A375 (cell line): Measurements from ENCODE around the gene SF3B2. TPM values are rescaled to one million over a fixed set of nuclear protein-coding genes. Genes with fewer than 3 reads are reported as not detected.

ENCODE experiments used
- total RNA-seq: library from RNA; depleted of rRNA; stranded (reverse); fragments of >200 nt; shearing (Covaris generic); gene quantifications from 2 replicates; pipeline ENCODE4 v1.2.3, GENCODE V29; 2014; rRNA removed

The SF3B2 gene, protein sequence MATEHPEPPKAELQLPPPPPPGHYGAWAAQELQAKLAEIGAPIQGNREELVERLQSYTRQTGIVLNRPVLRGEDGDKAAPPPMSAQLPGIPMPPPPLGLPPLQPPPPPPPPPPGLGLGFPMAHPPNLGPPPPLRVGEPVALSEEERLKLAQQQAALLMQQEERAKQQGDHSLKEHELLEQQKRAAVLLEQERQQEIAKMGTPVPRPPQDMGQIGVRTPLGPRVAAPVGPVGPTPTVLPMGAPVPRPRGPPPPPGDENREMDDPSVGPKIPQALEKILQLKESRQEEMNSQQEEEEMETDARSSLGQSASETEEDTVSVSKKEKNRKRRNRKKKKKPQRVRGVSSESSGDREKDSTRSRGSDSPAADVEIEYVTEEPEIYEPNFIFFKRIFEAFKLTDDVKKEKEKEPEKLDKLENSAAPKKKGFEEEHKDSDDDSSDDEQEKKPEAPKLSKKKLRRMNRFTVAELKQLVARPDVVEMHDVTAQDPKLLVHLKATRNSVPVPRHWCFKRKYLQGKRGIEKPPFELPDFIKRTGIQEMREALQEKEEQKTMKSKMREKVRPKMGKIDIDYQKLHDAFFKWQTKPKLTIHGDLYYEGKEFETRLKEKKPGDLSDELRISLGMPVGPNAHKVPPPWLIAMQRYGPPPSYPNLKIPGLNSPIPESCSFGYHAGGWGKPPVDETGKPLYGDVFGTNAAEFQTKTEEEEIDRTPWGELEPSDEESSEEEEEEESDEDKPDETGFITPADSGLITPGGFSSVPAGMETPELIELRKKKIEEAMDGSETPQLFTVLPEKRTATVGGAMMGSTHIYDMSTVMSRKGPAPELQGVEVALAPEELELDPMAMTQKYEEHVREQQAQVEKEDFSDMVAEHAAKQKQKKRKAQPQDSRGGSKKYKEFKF
- 306 and 311 TPM in 2 replicates for total RNA-seq

DNA sequence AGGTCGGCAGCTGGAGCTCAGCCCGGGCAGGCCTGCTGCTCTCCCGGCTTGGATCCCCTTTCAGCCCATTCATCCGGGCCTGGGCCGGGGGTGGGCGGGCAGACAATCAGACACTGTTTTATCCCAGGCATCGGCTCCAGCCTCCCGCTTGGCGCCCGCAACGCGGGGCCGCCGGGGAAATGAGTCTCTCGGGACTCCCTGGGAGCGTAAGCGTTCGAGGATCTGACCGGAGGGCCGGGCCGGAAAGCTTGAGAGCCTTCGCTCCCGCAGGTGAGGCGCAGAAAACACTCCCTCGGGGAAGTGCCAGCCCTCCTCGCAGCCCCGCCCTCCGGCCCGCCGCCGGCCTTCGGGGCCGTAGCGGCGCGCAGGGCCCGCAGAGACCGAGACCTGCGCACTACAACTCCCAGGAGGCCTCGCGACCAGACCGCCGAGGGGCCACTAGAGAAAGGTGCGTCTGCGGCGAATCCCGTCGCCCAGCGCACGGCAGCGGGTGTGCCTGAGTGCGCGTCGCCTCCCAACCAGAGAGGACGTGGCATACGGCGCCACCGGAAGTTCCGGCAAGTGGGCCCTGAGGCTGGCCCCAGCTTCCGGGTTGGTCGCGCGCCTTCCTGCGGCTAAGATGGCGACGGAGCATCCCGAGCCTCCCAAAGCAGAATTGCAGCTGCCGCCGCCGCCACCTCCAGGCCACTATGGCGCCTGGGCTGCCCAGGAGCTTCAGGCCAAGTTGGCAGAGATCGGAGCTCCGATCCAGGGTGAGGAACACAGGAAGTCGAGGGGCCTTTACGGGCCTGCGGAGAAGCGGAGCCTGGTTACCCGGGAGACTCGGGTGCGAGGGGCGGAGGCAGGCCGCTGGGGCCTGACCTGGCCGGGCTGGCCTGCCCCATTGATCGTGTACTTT, at the start of gene SF3B2:
Gene SF3B2, plus strand, starts transcription at position 599 of the 898 bp plus-strand sequence. Its CDS starts 21 bp downstream, at position 620.

DNA sequence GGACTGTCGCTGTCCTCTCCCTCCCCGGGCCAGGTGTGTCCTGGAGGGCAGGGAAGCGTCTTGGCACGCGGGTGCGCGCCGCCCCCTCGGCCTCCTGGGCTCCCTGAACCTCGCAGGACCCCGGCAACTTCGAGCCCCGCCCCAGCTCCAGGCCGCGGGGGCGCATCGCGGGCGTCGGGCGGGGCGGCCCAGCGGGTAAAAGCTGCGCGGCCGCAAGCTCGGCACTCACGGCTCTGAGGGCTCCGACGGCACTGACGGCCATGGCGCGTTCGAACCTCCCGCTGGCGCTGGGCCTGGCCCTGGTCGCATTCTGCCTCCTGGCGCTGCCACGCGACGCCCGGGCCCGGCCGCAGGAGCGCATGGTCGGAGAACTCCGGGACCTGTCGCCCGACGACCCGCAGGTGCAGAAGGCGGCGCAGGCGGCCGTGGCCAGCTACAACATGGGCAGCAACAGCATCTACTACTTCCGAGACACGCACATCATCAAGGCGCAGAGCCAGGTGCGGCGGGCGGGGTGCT, 40.3 kb upstream of the SF3B2 start, which contains the start of gene CST6:
Gene CST6, plus strand, starts transcription at position 224 of the 519 bp plus-strand sequence. Its CDS starts 37 bp downstream, at position 261.

DNA sequence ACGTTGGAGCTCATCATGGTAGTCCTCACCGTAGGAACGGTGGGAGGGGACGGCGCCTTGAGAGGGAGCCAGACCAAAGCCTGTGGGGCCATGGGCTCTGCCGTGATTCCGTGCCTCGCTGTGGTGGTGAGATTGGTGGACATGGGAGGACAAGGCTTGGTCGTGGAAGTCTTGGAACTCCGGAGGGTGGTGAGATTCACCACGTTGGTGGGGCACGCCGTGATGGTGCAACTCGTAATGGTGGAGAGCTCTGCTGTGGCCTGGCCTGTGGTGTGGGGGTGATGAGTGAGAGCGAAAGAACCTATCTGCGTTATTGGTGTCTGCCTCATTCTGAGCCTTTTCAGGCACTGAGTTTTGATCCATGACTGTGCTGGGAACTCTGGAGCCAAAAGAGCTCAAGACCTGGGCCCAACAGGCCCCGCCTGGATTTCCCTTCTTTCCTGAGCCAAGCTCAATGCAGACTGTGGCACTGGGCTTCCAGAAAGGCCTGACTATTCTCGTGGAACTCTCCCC, 26.1 kb upstream of the SF3B2 start, which contains the start of gene CATSPER1:
Gene CATSPER1, minus strand, starts transcription at position 463 of the 513 bp plus-strand sequence. Its CDS starts 100 bp downstream, at position 363.

DNA sequence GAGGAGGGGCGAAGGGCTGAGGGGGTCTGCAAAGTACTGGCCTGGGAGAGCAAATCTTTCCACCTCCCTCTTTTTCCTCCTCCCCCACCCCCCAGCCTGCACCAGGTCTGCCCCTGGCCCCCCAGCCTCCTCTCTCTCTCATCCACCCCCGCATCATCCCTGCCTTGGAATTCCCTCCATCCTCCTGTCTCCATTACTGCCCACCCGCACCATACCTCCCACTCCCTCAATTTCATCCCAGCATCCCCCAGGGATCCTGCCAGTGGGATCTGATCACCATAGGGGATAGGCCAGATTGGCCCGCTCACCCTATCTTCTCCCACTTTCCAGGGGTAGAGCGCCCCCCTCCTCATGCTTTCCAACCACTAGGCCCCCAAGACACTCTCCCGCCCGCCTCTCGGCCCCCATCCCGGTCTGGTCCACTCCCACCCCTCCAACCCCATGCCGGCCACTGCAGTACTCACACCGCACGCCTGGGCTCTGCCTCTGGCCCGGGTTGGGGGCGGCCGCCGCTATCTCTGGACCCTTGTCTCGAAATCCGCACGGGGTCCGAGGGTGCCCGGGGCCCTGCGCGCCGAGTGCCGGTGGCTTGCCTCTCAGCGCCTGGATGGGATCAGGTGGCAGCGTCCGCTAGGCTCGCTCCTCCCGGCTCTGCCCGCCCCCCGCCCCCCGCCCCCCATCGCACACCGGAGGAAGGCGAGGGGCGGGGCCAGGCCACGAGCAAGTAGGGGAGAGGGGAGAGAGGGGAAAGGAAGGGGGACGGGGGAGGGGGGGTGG, 3.4 kb upstream of the SF3B2 start, which contains the start of gene GAL3ST3:
Gene GAL3ST3, minus strand, starts transcription at position 615 of the 777 bp plus-strand sequence. CDS start 3,746 bp downstream, outside the sequence.

DNA sequence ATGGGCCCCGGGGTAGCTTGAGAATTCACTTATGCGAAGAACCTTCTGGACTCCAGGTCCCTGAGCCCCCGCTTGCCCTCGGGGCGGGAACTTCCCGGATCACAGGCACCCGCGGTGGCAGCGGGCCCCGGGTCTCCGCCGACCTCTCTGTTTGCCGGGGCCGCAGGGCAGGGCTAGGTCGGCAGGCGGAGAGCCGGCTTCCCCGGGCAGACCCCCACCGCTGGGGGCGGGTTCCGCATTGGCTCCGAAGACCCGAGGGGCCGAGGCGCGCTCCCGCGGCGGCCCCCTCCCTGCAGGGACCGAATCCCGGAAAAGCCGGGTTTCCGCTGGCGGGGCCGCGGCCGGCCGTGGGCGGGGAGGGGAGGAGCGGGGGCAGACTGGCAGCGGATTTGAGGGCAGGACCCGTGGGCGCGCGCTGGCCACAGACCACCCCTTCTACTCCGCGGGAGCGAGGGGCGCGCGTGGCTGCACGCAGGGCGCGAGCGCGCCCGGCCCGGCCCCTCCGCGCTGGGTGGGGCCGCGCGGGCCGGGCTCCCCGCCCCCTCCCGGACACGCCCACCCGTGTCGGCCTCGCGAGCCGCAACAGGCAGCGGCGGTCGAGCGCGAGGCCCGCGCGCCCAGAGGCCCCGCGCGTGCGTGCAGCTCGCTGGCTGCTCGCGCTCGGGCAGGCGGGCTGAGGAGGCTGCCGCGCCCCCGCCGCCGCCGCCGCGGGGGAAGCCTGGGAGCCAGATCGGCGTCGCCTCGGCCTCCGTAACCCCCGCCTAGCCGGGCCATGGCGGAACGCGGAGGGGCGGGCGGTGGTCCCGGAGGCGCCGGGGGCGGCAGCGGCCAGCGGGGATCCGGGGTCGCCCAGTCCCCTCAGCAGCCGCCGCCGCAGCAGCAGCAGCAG, 17.8 kb downstream of the SF3B2 start, which contains the start of gene PACS1:
Gene PACS1, plus strand, starts transcription at position 558 of the 889 bp plus-strand sequence. Its CDS starts 215 bp downstream, at position 773.

Other genes with a start within 250 kb of the SF3B2 start
- gene SNX32, start 218.4 kb upstream of the SF3B2 start, total RNA-seq, result 0.13 TPM in 1 of 2 replicates, not detected in the other
- gene CFL1, start 194.2 kb upstream of the SF3B2 start, total RNA-seq, result 2,320 and 2,361 TPM in 2 replicates
- 94.2 and 103 TPM in 2 replicates for gene MUS81, start 191.9 kb upstream of the SF3B2 start, total RNA-seq
- 11.4 and 16.7 TPM in 2 replicates for gene EFEMP2, start 179.6 kb upstream of the SF3B2 start, total RNA-seq
- 0.24 and 0.41 TPM in 2 replicates for gene CTSW, start 172.5 kb upstream of the SF3B2 start, total RNA-seq
- gene FIBP, start 163.9 kb upstream of the SF3B2 start, total RNA-seq, result 307 and 389 TPM in 2 replicates
- 158 and 196 TPM in 2 replicates for gene CCDC85B, start 161.7 kb upstream of the SF3B2 start, total RNA-seq
- 548 and 703 TPM in 2 replicates for gene FOSL1, start 152.0 kb upstream of the SF3B2 start, total RNA-seq
- 17.5 and 22.0 TPM in 2 replicates for gene C11orf68, start 133.3 kb upstream of the SF3B2 start, total RNA-seq
- 837 and 878 TPM in 2 replicates for gene DRAP1, start 132.9 kb upstream of the SF3B2 start, total RNA-seq
- gene TSGA10IP, start 106.9 kb upstream of the SF3B2 start, total RNA-seq, result not detected in 2 replicates
- 230 and 245 TPM in 2 replicates for gene SART1, start 90.6 kb upstream of the SF3B2 start, total RNA-seq
- 50.8 and 60.5 TPM in 2 replicates for gene EIF1AD, start 50.2 kb upstream of the SF3B2 start, total RNA-seq
- gene BANF1, start 49.9 kb upstream of the SF3B2 start, total RNA-seq, result 73.9 and 84.0 TPM in 2 replicates
- 0.19 and 0.91 TPM in 2 replicates for gene CST6, start 40.4 kb upstream of the SF3B2 start, total RNA-seq
- 9.7 and 11.3 TPM in 2 replicates for gene CATSPER1, start 25.9 kb upstream of the SF3B2 start, total RNA-seq
- 0.30 and 0.34 TPM in 2 replicates for gene GAL3ST3, start 3.2 kb upstream of the SF3B2 start, total RNA-seq
- gene PACS1, start 17.9 kb downstream of the SF3B2 start, total RNA-seq, result 14.2 and 15.2 TPM in 2 replicates
- 23.0 and 24.2 TPM in 2 replicates for gene KLC2, start 205.3 kb downstream of the SF3B2 start, total RNA-seq
- gene RAB1B, start 216.3 kb downstream of the SF3B2 start, total RNA-seq, result 158 and 177 TPM in 2 replicates
- 8.3 and 12.4 TPM in 2 replicates for gene CNIH2, start 225.8 kb downstream of the SF3B2 start, total RNA-seq
- gene YIF1A, start 236.8 kb downstream of the SF3B2 start, total RNA-seq, result 105 and 132 TPM in 2 replicates
- gene TMEM151A, start 239.5 kb downstream of the SF3B2 start, total RNA-seq, result 0.08 TPM in 1 of 2 replicates, not detected in the other